ENCODE data around the gene FYB1. TPM values are rescaled to one million over a fixed set of nuclear protein-coding genes. Genes with fewer than 3 reads are reported as not detected.

The FYB1 gene
- total and polyA plus RNA-seq, 2 experiments from 2014 or later, result not detected

GRCh38 chr5:39173069-39173468 is 46.3 kb downstream of the FYB1 start (continued):
- TF ChIP-seq ZNF462 (CRISPR knock-in tag; IDR thresholded peaks at IDR 0.05), result no peak
- no peak for TF ChIP-seq NANOG (IDR thresholded peaks at IDR 0.05; ENCODE audit: borderline replicate concordance)
- no peak for TF ChIP-seq REST (IDR thresholded peaks at IDR 0.05; ENCODE audit: unreplicated experiment)

- no peaks in the 10 kb centered on the region for H3K36me3 ChIP-seq (ENCODE audit: insufficient read depth)
- H3K27ac Mint-ChIP-seq, result no peak overlapping the region
- no peak overlapping the region for H3K4me3 ChIP-seq
- no peaks in the 10 kb centered on the region for H3K4me1 ChIP-seq (ENCODE audit: insufficient read depth)
- no peaks in the 10 kb centered on the region for H3K27me3 Mint-ChIP-seq (ENCODE audit: insufficient read depth, low read depth, poor library complexity)
- no peaks in the 10 kb centered on the region for H3K36me3 Mint-ChIP-seq (ENCODE audit: low read depth)
- no peak for ATAC-seq
- no peaks in the 10 kb centered on the region for H3K27me3 ChIP-seq (ENCODE audit: insufficient read depth)
- no peak overlapping the region for H3K27ac ChIP-seq (ENCODE audit: low read depth)
- H3K4me1 Mint-ChIP-seq, result peaks cover 8% of the 10 kb centered on the region
- no peaks in the 10 kb centered on the region for H3K79me2 ChIP-seq (replicated peaks; ENCODE audit: insufficient read depth)
- H3K4me2 ChIP-seq, result no peak overlapping the region
- no peaks in the 10 kb centered on the region; the same call in 1 of the 2 replicates for H3K9me2 ChIP-seq (ENCODE audit: insufficient read depth)
- H3K4me3 Mint-ChIP-seq, result no peak overlapping the region
- no peak for DNase-seq (ENCODE audit: low spot score)
- no peak overlapping the region for H2AFZ ChIP-seq
- H4K20me1 ChIP-seq (replicated peaks; ENCODE audit: insufficient read depth), result no peaks in the 10 kb centered on the region
- no peaks in the 10 kb centered on the region for H3F3A ChIP-seq (replicated peaks; ENCODE audit: low read depth)
- H3K9me3 Mint-ChIP-seq, result no peaks in the 10 kb centered on the region
- TF ChIP-seq ZNF114 (CRISPR knock-in tag; IDR thresholded peaks at IDR 0.05) (no peak), CREB1 (CRISPR knock-in tag; IDR thresholded peaks at IDR 0.05; ENCODE audit: low read depth) (no peak), EZH2 (IDR thresholded peaks at IDR 0.05; ENCODE audit: low read depth, unreplicated experiment) (no peak), ETS1 (IDR thresholded peaks at IDR 0.05) (no peak), JUNB (IDR thresholded peaks at IDR 0.05; ENCODE audit: unreplicated experiment) (no peak), ZNF331 (CRISPR knock-in tag; IDR thresholded peaks at IDR 0.05; ENCODE audit: low read depth) (no peak), STAT1 (IDR thresholded peaks at IDR 0.05; ENCODE audit: unreplicated experiment) (no peak), POLR2AphosphoS5 (IDR thresholded peaks at IDR 0.05; ENCODE audit: low read depth) (no peak), EZH2phosphoT487 (IDR thresholded peaks at IDR 0.05; ENCODE audit: unreplicated experiment) (no peak), CTCF (conservative IDR thresholded peaks at IDR 0.05; ENCODE audit: low read depth in 2 of 2) (no peak), NANOG (IDR thresholded peaks at IDR 0.05; ENCODE audit: borderline replicate concordance) (no peak)
Measured at GRCh38 chr5:39172593-39172992, 46.8 kb downstream of the FYB1 start.

Data from GM23338 (cell line).